D341Med (cell line): ENCODE data around the gene IFT57.

Source experiments
- DNase-seq: peaks from one replicate; pipeline ENCODE4 v3.0.0; 2012; ENCODE audit warnings: low spot score

Gene IFT57

DNA sequence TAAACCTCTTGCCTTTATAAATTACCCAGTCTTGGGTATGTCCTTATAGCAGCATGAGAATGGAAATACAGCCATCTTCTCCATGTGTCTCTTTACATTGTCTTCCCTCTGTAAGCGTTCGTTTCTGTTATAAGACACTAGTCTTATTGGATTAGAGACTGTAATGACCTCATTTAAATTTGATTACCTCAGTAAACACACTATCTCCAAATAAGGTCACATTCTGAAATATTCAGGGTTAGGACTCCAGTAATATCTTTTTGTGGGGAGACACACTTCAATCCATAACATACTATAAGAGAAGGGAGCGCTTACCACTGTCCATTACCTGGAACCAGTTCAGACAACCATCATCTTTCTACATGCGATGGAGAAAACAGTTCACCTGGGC is 97.1 kb downstream of the IFT57 start:
- DNase-seq, result no peak

GRCh38 chr3:108124337-108125152 is 97.7 kb downstream of the IFT57 start:
- DNase-seq, result no peak

- no peak for DNase-seq
Measured at GRCh38 chr3:108123326-108123725, 98.9 kb downstream of the IFT57 start.

DNA sequence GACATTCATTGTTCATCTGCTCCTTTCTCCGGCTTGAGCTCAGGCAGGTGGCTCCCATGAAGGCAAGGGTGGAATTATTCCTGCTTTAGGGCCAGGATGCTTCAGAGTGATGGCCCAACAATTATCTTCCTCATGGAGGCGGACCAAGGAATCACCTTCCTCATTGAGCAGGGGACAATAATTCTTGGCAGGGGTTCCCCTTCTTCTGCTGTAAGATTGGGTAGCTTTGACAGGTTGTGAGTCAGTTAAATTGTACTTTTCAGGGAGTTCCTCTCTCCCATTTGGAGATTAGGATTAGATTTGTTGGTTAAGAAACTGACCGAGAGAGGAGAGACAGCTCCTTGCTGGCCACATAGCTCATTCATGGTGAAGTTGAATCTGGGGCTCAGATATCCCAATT is 99.9 kb downstream of the IFT57 start:
- DNase-seq, result no peak

DNA sequence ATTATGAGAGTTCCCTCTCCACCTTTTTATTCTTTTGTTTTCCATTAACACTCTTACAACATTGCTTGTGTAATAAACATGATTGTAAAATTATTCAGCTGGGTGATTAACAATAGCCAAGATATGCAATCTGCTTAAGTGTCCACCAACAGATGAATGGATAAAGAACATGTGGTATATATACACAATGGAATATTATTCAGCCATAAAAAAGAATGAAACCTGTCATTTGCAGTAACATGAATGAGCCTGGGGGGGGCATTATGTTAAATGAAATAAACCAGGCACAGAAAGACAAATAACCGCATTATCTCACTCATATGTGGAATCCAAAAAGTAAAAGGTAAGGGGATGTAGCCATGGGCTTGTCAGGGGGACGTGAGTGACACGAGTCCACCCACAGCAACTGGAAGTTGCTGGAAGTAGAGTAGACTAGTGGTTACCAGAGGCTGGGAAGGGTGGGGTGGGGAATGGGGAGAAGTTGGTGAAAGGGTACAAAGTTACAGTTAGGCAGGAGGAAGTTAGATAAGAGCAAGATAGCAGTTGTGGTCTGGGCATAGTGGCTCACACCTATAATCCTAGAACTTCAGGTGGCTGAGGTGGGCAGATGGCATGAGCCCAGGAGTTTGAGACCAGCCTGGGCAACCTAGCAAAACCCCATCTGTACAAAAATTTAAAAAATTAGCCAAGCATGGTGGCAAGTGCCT is 102.7 kb downstream of the IFT57 start:
- DNase-seq, result no peak

- DNase-seq, result no peak
Measured at GRCh38 chr3:108118038-108118768, 104.0 kb downstream of the IFT57 start.

DNA sequence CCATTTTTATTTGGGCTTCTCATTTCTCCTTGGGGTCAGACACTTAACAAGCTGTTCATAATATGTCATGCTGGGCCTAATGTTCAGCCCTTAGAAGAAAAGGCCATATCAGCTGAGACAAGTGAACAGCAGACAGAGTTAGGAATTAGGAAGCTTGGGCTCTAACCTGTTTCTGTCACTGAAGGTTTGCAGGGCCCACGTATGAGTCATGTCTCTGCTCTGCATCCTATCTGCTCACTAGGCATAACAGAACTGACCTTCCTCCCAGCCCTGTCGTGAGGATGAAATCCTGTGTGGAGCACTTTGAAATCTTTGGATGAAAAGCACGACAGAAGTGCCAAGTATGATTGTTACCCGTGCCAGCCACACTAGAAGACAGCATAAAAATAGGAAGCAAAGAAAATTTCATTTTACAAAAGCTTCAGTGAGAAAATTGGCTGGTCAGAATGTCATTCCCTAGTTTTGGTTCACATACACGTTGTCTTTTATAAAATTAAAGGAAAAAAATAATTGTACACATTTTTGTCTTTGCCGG is 104.9 kb downstream of the IFT57 start:
- no peak for DNase-seq

GRCh38 chr3:108114423-108115065 is 107.7 kb downstream of the IFT57 start:
- no peak for DNase-seq

DNA sequence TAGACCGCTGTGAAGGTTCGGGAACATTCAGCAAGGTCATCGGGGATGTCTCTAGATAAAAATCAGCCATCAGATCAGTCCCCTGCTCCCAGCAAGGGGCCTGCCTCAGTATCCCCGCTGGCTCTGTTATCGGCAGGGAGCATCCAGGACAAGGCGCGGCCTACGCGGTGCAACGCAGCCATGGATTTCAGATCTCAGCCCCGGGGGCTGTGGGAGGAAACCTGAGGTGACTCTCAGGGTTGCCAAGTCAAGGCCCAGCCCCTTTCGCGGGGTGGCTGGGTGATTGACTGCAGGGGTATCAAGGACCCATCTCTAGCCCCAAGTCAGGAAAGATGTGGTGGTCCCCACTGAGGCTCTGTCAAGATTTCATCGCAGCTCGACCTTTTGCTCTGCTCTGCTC is 108.2 kb downstream of the IFT57 start:
- DNase-seq, result no peak

DNA sequence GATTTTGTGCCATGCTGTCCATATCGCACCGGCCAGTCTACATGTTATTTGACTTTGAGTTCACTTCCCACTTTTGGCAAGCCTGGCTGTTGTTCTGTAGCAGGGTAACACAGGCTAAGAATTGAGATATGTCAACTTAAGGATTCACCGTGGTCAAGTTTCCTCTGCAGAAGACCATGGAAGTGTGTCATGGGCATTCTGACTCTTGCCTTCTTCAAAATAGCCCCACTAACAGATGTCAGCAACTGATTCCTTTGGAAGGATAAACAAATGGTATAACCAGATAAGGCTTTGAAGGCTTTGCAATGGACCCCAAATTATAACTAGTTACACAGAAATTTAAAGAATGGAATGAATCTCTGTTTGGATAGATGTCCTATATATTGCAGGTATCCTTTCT is 111.3 kb downstream of the IFT57 start:
- DNase-seq, result no peak
